ENCODE measurements around the gene PAQR7.

- TF ChIP-seq CTCF (IDR thresholded peaks at IDR 0.05) = no peak
- no peak for TF ChIP-seq POLR2A (IDR thresholded peaks at IDR 0.05)
Observed at GRCh38 chr1:25825605-25826004, 49.9 kb downstream of the PAQR7 start.

All from esophagus squamous epithelium (tissue), 4 donors.